Measurements from ENCODE around the gene GMCL2.

GMCL2 gene

DNA sequence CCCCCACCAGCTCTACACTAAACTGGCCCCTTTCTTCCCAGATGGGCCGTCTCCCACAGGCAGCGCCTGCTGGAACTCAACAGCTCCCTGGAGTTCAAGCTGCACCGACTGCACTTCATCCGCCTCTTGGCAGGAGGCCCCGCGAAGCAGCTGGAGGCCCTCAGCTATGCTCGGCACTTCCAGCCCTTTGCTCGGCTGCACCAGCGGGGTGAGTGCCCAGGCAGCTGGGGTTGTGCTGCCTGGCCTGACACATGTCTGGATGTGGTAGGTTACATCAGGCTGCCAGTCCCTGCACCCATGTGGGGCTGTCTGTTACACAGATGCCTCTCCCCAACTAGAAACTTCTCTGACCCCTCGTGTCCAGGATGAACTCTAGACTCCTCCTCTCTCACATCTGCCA, 43.3 kb downstream of the GMCL2 start:
- no peak for DNase-seq (ENCODE audit: low read depth in 2 of 2, low spot score in 1 of 2)

- no peak for DNase-seq (ENCODE audit: low read depth in 2 of 2, low spot score in 1 of 2)
Measured at GRCh38 chr5:178143246-178143645, 43.9 kb downstream of the GMCL2 start.

DNA sequence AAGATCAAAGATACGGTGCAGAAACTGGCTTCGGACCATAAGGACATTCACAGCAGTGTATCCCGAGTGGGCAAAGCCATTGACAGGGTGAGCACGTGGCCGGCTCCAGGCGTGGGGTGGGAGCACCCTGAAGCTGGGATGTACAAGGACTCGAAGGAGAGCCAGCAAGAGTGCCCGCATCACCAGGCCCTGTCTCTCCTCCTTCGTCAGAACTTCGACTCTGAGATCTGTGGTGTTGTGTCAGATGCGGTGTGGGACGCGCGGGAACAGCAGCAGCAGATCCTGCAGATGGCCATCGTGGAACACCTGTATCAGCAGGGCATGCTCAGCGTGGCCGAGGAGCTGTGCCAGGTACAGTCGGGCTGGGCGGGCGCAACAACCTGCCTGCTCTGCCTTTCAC, 44.5 kb downstream of the GMCL2 start:
- DNase-seq (ENCODE audit: low read depth in 2 of 2, low spot score in 1 of 2) = no peak

DNA sequence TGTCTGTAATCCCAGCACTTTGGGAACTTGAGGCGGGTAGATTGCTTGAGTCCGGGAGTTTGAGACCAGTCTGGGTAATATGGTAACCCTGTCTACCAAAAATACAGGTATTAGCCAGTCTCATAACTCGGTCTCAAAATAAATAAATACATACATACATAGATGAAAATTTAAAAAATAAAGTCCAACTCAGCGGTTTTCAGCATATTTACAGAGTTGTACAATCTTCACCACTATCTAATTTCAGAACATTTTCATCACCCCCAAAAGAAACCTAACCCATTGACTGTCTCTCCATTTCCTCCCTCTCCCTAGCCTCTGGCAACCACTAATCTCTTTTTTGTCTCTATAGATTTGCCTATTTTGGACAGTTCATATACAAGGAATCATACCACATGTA, 45.6 kb downstream of the GMCL2 start:
- DNase-seq (ENCODE audit: low read depth in 2 of 2, low spot score in 1 of 2) = no peak

GRCh38 chr5:178137991-178138390, 49.2 kb downstream of the GMCL2 start:
- DNase-seq (ENCODE audit: low read depth in 2 of 2, low spot score in 1 of 2) = no peak

DNA sequence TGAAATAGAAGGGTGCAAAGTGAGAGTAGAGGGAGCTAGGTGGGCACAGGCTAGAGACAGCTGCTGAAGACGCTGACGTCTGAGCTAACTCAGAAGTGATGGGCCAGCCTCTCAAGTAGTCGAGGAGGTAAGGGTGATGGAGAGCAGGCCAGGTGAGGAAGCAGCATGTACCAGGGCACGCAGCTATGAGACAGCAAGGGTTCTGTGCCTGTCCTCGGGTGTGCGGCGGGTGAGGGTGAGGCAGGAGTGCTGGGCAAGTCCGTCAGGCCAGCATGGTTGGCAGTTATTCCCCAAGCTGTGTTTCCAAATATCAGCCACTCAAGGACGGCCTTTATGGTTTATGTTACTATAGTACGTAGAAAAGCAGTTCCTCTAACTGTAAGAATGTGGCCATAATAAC, 50.2 kb downstream of the GMCL2 start:
- no peak for DNase-seq (ENCODE audit: low read depth in 2 of 2, low spot score in 1 of 2)

Measured in stimulated activated CD8-positive, alpha-beta memory T cell treated with anti-CD3 and anti-CD28 coated beads, Interleukin-4, amount 100 ng/mL, for 1 hour (primary cell).